HUES6 (cell line): ENCODE measurements around the gene PRMT9.

Source experiments
- H3K27ac ChIP-seq: 2 replicates; pipeline ENCODE4 v1.7.0; 2013; ENCODE audit warnings: low read depth, mild to moderate bottlenecking, low read length, inconsistent platforms
- H3K27me3 ChIP-seq: 2 replicates; pipeline ENCODE4 v1.6.1; 2013; ENCODE audit warnings: low read length; ENCODE audit not compliant: control insufficient read depth, insufficient read depth
- H3K36me3 ChIP-seq: 2 replicates; pipeline ENCODE4 v1.6.1; 2013; ENCODE audit warnings: low read length; ENCODE audit not compliant: control insufficient read depth, insufficient read depth
- H3K4me1 ChIP-seq: 2 replicates; pipeline ENCODE4 v1.6.1; 2013; ENCODE audit warnings: low read length; ENCODE audit not compliant: control insufficient read depth, insufficient read depth
- H3K4me3 ChIP-seq: 2 replicates; pipeline ENCODE4 v1.5.1; 2013; ENCODE audit warnings: low read depth, low read length
- H3K9ac ChIP-seq: one replicate; pipeline ENCODE4 v1.6.1; 2013; ENCODE audit warnings: mild to moderate bottlenecking, low read length
- H3K9me3 ChIP-seq: 2 replicates; pipeline ENCODE4 v1.6.1; 2013; ENCODE audit warnings: low read depth, low read length; ENCODE audit not compliant: control insufficient read depth, insufficient read depth

Gene PRMT9

DNA sequence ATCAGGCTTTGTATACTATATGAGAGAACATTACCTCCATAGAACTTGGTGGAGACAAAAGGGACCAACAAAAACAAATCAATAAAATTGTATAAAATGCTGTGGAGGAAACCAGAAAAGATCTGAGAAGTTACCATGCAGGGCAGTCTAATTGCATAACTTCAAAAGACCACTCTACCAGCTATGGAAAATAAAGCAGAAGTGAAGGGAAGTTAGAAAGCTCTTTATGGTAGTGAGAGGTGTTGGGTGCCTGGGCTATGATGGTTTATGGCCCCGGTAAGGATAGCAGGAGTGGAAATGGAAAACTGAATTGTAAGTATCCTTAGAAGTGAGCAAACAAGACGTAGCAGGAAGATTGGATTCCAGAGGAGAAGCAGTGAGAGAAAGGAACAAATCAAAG lies 63.6 kb downstream of the PRMT9 start:
- Histone ChIP-seq H3K4me3 (no peak overlapping the region), H3K27ac (no peak overlapping the region)

DNA sequence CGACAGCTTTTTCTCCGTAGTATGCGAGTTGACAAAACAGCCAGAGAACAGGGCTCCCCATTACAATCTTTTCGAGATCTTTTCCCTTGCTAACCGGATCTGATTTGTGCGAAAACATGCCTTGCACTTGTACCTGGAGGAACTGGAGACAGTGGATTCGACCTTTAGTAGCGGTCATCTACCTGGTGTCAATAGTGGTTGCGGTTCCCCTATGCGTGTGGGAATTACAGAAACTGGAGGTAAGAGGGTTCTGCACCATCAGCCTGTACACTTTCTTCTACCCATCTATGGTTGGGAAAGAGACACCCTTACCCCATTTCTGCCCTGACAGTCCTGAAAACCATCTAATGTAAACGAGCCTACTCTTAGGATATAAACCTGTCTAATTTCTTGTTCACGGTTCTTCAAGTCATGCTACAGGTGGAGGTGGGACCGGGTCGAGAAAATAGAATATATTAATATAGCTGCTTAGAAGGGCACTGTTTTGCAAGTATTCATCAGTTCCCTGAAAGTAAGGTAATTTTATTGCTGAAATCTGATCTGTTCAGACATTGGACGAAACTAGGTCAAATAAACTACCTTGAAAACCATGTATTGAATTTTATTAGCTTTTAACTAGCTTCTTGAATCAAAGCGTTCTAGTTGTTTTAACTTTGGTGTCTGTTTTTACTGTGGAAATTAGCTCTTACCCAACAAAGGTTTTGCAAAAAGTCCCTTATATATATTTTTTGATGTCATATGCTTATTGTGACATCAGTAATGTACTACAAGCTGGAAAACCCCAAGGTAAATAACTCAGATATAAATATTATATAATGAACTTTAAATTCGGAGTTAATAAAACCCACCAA lies 65.9 kb downstream of the PRMT9 start:
- Histone ChIP-seq H3K9me3 (no peaks in the 10 kb centered on the region), H3K27me3 (no peaks in the 10 kb centered on the region), H3K27ac (no peak overlapping the region), H3K4me3 (peak overlapping the region; percentile 76), H3K4me1 (peaks cover 8% of the 10 kb centered on the region; the same call in 1 of the 2 replicates), H3K36me3 (peaks cover 22% of the 10 kb centered on the region), H3K9ac (peak overlapping the region; percentile 81)

More for the DNA sequence above, 63.6 kb downstream of the PRMT9 start:
- Histone ChIP-seq H3K9ac (no peak overlapping the region), H3K27me3 (no peaks in the 10 kb centered on the region), H3K9me3 (no peaks in the 10 kb centered on the region), H3K4me1 (peaks cover 8% of the 10 kb centered on the region; the same call in 1 of the 2 replicates), H3K36me3 (peaks cover 39% of the 10 kb centered on the region)

DNA sequence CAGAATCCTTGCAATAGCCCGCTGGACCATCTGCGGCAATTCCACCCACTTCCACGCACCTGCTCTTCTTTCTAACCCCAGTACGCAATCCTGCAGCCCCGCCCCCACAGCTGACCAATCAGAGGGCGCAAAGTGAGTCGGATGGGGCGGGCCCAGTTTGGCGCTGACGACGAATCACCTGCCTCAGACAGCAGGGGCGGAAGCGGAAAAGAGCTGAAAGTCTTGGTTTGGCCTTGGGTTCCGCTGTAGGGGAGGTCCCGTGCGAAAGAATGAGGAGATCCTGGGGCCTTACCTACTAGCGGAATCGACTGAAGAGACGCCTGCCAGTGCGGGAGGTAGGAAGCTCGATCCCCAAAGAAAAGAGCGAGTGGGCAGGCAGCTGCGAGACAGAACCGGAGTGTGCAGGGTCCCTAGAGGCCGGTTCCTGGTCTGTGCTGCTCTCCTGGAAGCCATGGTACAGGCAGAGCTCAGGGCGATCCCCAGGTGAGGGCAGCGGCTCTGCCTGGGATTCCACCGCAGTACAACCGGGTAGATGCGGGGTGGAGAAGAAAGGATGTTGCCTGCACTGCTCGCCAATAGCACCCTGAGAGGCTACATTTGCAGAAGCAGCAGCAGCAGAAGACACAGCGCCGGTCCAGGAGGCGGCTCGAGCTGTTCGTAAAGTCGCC lies 66.7 kb downstream of the PRMT9 start, which contains the start of gene TMEM184C:
Gene TMEM184C, plus strand, starts transcription at position 225 of the 668 bp plus-strand sequence. CDS start 560 bp downstream, outside the sequence.
- Histone ChIP-seq H3K27ac (no peak within 1 kb of the TSS), H3K9me3 (no peaks in the 10 kb centered on the region), H3K27me3 (no peaks in the 10 kb centered on the region), H3K9ac (peak within 1 kb of the TSS; percentile 81), H3K4me1 (peaks cover 8% of the 10 kb centered on the region; the same call in 1 of the 2 replicates), H3K36me3 (peaks cover 15% of the 10 kb centered on the region; the same call in 1 of the 2 replicates), H3K4me3 (peak within 1 kb of the TSS; percentile 76)

- Histone ChIP-seq H3K9ac (no peak overlapping the region), H3K4me1 (peaks cover 8% of the 10 kb centered on the region; the same call in 1 of the 2 replicates), H3K27me3 (no peaks in the 10 kb centered on the region), H3K4me3 (peak overlapping the region; percentile 76), H3K9me3 (no peaks in the 10 kb centered on the region), H3K27ac (no peak overlapping the region), H3K36me3 (peaks cover 15% of the 10 kb centered on the region; the same call in 1 of the 2 replicates)
Observed at GRCh38 chr4:147616849-147617172, 67.2 kb downstream of the PRMT9 start.

DNA sequence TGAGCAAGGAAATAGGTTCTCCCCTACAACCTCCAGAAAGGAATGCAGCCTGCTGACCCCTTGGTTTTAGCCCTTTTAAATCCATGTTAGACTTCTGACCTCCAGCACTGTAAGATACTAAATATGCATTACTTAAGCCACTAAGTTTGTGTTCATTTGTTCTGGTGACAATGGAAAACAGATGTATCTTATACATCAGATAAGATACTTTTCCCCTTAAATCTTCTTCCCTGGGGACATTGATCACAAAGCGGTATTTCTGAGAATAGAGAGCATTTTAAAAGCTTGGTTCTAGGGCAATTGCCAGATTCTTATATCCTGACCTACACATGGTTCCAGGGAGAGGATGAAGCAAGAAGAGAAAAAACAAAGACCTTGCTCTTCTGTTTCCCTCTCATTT lies 73.3 kb downstream of the PRMT9 start:
- Histone ChIP-seq H3K27me3 (no peaks in the 10 kb centered on the region), H3K4me3 (no peak overlapping the region), H3K9ac (no peak overlapping the region), H3K4me1 (no peaks in the 10 kb centered on the region), H3K36me3 (no peaks in the 10 kb centered on the region), H3K27ac (no peak overlapping the region), H3K9me3 (no peaks in the 10 kb centered on the region)

DNA sequence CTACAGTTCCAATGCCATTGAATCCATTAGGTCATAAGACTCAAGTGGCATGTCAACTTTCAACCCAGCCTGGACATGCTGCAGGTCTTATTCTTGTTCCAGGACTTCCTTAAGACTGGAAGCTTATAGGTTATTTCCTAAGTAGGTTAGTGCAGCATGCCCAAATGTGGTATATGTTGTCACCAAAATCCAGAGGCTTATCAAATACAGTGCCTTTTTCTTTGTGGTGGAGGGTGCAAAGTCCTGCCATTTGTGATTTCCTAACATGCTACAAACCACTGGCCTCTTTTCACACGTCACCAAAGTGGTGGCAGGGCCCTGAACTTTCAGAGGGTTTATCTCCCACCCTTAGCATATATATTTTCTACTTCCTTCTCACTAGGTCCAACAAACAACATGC lies 76.5 kb downstream of the PRMT9 start:
- Histone ChIP-seq H3K36me3 (no peaks in the 10 kb centered on the region), H3K4me3 (no peak overlapping the region), H3K27ac (no peak overlapping the region), H3K4me1 (no peaks in the 10 kb centered on the region), H3K9ac (no peak overlapping the region), H3K9me3 (no peaks in the 10 kb centered on the region), H3K27me3 (no peaks in the 10 kb centered on the region)

- H3K4me3 ChIP-seq: no peak overlapping the region
- no peak overlapping the region for H3K27ac ChIP-seq
- H3K4me1 ChIP-seq: no peaks in the 10 kb centered on the region
- H3K9me3 ChIP-seq: no peaks in the 10 kb centered on the region
- H3K27me3 ChIP-seq: no peaks in the 10 kb centered on the region
- H3K9ac ChIP-seq: no peak overlapping the region
- no peaks in the 10 kb centered on the region for H3K36me3 ChIP-seq
Observed at GRCh38 chr4:147605499-147605898, 78.5 kb downstream of the PRMT9 start.

DNA sequence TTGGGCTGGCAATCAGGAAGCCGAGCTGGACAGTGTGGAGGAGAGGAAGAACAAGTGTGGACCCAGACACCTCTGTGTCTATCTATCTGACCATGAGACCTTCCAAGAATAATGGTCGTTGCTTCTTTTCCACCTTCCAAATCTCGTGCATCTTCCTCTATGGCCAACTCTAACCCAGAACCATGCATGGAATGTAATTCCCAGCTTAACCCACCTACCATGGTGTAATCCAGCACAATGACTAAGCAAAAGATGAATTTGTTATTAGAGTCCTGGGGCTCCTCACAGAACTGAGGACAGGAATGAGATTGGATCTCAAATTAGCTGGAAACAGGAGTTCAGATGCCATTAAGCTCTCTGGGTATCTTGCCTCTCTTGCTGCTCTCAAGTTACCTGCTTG lies 84.2 kb downstream of the PRMT9 start:
- Histone ChIP-seq H3K27me3 (no peaks in the 10 kb centered on the region), H3K9ac (no peak overlapping the region), H3K36me3 (no peaks in the 10 kb centered on the region), H3K4me1 (no peaks in the 10 kb centered on the region), H3K27ac (no peak overlapping the region), H3K9me3 (no peaks in the 10 kb centered on the region), H3K4me3 (no peak overlapping the region)

GRCh38 chr4:147599206-147599605 lies 84.8 kb downstream of the PRMT9 start:
- H3K4me3 ChIP-seq: no peak overlapping the region
- no peak overlapping the region for H3K9ac ChIP-seq
- H3K9me3 ChIP-seq: no peaks in the 10 kb centered on the region
- H3K27ac ChIP-seq: no peak overlapping the region
- H3K4me1 ChIP-seq: no peaks in the 10 kb centered on the region
- H3K36me3 ChIP-seq: no peaks in the 10 kb centered on the region
- no peaks in the 10 kb centered on the region for H3K27me3 ChIP-seq

DNA sequence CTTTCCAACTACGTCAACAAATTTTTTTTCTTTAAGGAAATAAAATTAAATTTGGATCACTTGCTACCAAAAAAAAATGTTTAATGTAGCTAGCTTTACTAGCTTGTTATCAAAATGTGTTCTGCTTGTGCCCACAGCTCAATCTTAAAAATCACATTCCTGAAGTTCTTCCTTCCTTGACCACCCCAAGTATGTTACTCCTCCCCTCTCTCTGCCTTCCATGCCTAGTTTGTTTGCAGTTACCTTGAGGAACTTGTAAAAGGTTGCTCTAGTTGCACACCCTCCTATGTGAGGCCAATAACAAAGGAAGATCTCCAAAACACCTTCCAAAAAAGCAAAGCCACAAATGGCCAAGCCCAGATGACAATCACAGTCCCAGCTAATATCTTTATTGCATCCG lies 86.4 kb downstream of the PRMT9 start:
- H3K36me3 ChIP-seq: no peaks in the 10 kb centered on the region
- H3K9ac ChIP-seq: no peak overlapping the region
- H3K27ac ChIP-seq: no peak overlapping the region
- no peaks in the 10 kb centered on the region for H3K4me1 ChIP-seq
- H3K9me3 ChIP-seq: no peaks in the 10 kb centered on the region
- no peaks in the 10 kb centered on the region for H3K27me3 ChIP-seq
- H3K4me3 ChIP-seq: no peak overlapping the region

DNA sequence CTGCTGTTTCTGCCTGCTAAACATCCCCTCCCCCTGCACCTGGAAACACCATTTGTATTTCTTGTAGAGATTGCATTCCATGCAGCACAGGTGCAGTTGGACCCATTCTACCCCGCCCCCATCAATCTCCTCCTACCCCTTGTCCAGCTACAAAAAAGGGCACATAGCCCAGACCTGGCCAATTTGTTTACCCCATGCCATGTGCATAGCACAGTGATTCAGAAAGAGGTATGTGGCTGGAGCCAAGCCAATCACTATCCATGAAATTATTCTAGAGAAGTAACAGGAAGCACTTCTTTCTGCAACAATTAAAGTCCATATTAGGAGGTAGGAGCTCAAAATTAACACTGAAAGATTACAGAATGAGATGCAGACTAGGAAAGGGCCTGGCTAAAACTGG lies 87.0 kb downstream of the PRMT9 start:
- H3K27ac ChIP-seq: no peak overlapping the region
- H3K9ac ChIP-seq: no peak overlapping the region
- no peaks in the 10 kb centered on the region for H3K9me3 ChIP-seq
- no peak overlapping the region for H3K4me3 ChIP-seq
- H3K4me1 ChIP-seq: no peaks in the 10 kb centered on the region
- H3K27me3 ChIP-seq: no peaks in the 10 kb centered on the region
- H3K36me3 ChIP-seq: no peaks in the 10 kb centered on the region
